Adrenal gland (tissue), 12 donors: ENCODE measurements around the gene MAPK10. TPM values are rescaled to one million over a fixed set of nuclear protein-coding genes. Genes with fewer than 3 reads are reported as not detected.

Experiments
- DNase-seq, 7 donors: peaks; one replicate each; pipeline ENCODE4 v3.0.0-alpha.2; 2019 to 2020
- H3K27ac ChIP-seq, 5 donors: fragments of 200-600 bp; sonication (generic) in 4 of 5; 1 replicate in 3 of 5; 2 replicates in 2 of 5; pipeline versions ENCODE4 v1.5.1 to v1.8.0; 2016 to 2020; ENCODE audit warnings: mild to moderate bottlenecking in 1 of 5
- H3K27me3 ChIP-seq: fragments of 200-600 bp; 2 replicates; pipeline ENCODE4 v1.8.0; 2021
- H3K36me3 ChIP-seq, 2 donors: fragments of 200-600 bp; replicated peaks in 1 of 2; 1 replicate in 1 of 2; 2 replicates in 1 of 2; pipeline versions ENCODE4 v1.5.1 to v1.8.0; 2018 to 2022
- H3K4me1 ChIP-seq, 2 donors: fragments of 200-600 bp; replicated peaks in 1 of 2; 1 replicate in 1 of 2; 2 replicates in 1 of 2; pipeline versions ENCODE4 v1.5.1 to v1.8.0; 2018 to 2021
- H3K4me3 ChIP-seq, 4 donors: fragments of 200-600 bp; sonication (generic) in 3 of 4; one replicate each; pipeline ENCODE4 v1.5.1; 2016 to 2018
- H3K9me3 ChIP-seq, 3 donors: fragments of 200-600 bp; sonication (generic) in 1 of 3; replicated peaks in 1 of 3; 1 replicate in 2 of 3; 2 replicates in 1 of 3; pipeline versions ENCODE4 v1.5.1 to v1.8.0; 2016 to 2021
- CTCF ChIP-seq, 6 experiments: fragments of 450-650 bp in 4 of 6; fragments of 200-600 bp in 2 of 6; sonication (generic) in 1 of 6; IDR thresholded peaks; 1 replicate in 5 of 6; 2 replicates in 1 of 6; pipeline versions ENCODE4 v1.5.1 to v1.8.0; 2016 to 2021; ENCODE audit warnings: antibody characterized with exemption in 6 of 6, mild to moderate bottlenecking in 2 of 6, moderate library complexity in 1 of 6
- POLR2A ChIP-seq, 2 donors: fragments of 450-650 bp; IDR thresholded peaks; one replicate each; pipeline ENCODE4 v1.6.1; 2017; ENCODE audit warnings: antibody characterized with exemption in 2 of 2, mild to moderate bottlenecking in 2 of 2, moderate library complexity in 1 of 2
- WGBS, 4 donors: extraction: QIAGEN DNeasy Blood & Tissue Kit in 2 of 4; methylation state at CpG; one replicate each; pipeline versions ENCODE4 v1.1.5 to v1.1.7; 2013 to 2017; 5-methylcytosine and 5-hydroxymethylcytosine counted together
- intact Hi-C, 2 donors: fragments of 100-400 bp; cut with DNase I; formaldehyde crosslinking; loops; one replicate each; pipeline versions ENCODE4 v1.14.1 to v1.15.0; 2022 to 2023
- polyA plus RNA-seq, 3 donors: library from polyadenylated mRNA; stranded (reverse); fragments of 200-250 nt in 2 of 3; fragments of 350-450 nt in 1 of 3; fragmentation: Illumina TruSeq in 1 of 3; extraction: RNeasy Lipid Tissue Mini Kit (QIAGEN cat#74804) in 1 of 3; gene quantifications; one replicate each; pipeline ENCODE4 v1.2.3, GENCODE V29; 2013 to 2014
- total RNA-seq, 9 donors: library from RNA; depleted of rRNA in 4 of 9; stranded (reverse); fragments of >200 nt in 4 of 9; fragments of 120-200 nt in 1 of 9; fragmentation: NEBNext Ultra II Directional in 1 of 9; extraction: Animal tissue kit (Norgen Biotek cat#: 25700) in 1 of 9; gene quantifications; one replicate each; pipeline versions ENCODE4 v1.1.0 to v1.2.4, GENCODE V29; 2013 to 2023
- donor health status: healthy with polysubstance abuse.
- donor health status: Bipolar disorder and iron deficiency.
- donor health status: DM: yes; HTN: yes; CAD: no.
- donor health status: DM: no; HTN: no; CAD: no.
- donor health status: DM: no; HTN: no; CAD: no.
- donor health status: DM: yes; HTN: yes; CAD: no.

MAPK10 gene
- total and polyA plus RNA-seq, 12 donors = 11.6 to 160 (median 42.1) TPM

- Histone ChIP-seq H3K27me3 (no peaks in the 10 kb centered on the region), H3K27ac (no peak overlapping the region), H3K4me3 (no peak overlapping the region), H3K9me3 (no peaks in the 10 kb centered on the region), H3K36me3 (peaks cover 0 to 3% of the 10 kb centered on the region in 2 donors), H3K4me1 (peaks cover 3 to 6% of the 10 kb centered on the region in 2 donors)
- WGBS, 4 donors = 83 to 95% (median 88%) methylated on average over 2 of the region's 2 CpGs
- no peak for DNase-seq
- TF ChIP-seq POLR2A (IDR thresholded peaks at IDR 0.05) = no peak
- no peak for TF ChIP-seq CTCF (IDR thresholded peaks at IDR 0.05)
- intact Hi-C loops = no loop called here
Observed at GRCh38 chr4:86354390-86354789, 5.5 kb downstream of the MAPK10 start.

GRCh38 chr4:86346320-86346719, 13.5 kb downstream of the MAPK10 start:
- no peaks in the 10 kb centered on the region for H3K27me3 ChIP-seq
- no peaks in the 10 kb centered on the region for H3K4me1 ChIP-seq
- 91 to 97% (median 95%) methylated on average over 3 of the region's 3 CpGs for WGBS, 4 donors
- intact Hi-C loops = no loop called here
- H3K4me3 ChIP-seq = no peak overlapping the region
- no peaks in the 10 kb centered on the region for H3K9me3 ChIP-seq
- no peak overlapping the region for H3K27ac ChIP-seq
- H3K36me3 ChIP-seq = peaks cover 0 to 3% of the 10 kb centered on the region in 2 donors
- DNase-seq = no peak
- no peak for TF ChIP-seq CTCF (IDR thresholded peaks at IDR 0.05)
- no peak for TF ChIP-seq POLR2A (IDR thresholded peaks at IDR 0.05)

- 86 to 96% (median 91%) methylated on average over 3 of the region's 3 CpGs for WGBS, 4 donors
- intact Hi-C loops = no loop called here
- no peak overlapping the region for H3K27ac ChIP-seq
- H3K27me3 ChIP-seq = no peaks in the 10 kb centered on the region
- TF ChIP-seq POLR2A (IDR thresholded peaks at IDR 0.05) (no peak), CTCF (IDR thresholded peaks at IDR 0.05) (no peak)
- no peaks in the 10 kb centered on the region for H3K36me3 ChIP-seq
- H3K4me1 ChIP-seq = peaks cover 0 to 4% of the 10 kb centered on the region in 2 donors
- no peak for DNase-seq
- H3K9me3 ChIP-seq = no peaks in the 10 kb centered on the region
- H3K4me3 ChIP-seq = no peak overlapping the region
Observed at GRCh38 chr4:86344127-86344526, 15.7 kb downstream of the MAPK10 start.

- Histone ChIP-seq H3K27ac (peak overlapping the region in 4 of 5 donors; percentile 4 to 65 (median 32)), H3K4me3 (no peak overlapping the region), H3K9me3 (no peaks in the 10 kb centered on the region), H3K27me3 (no peaks in the 10 kb centered on the region), H3K4me1 (peaks cover 0 to 16% of the 10 kb centered on the region in 2 donors), H3K36me3 (no peaks in the 10 kb centered on the region)
- intact Hi-C loops = no loop called here
- 34 to 44% (median 40%) methylated on average over 2 of the region's 2 CpGs for WGBS, 4 donors
- peak in 6 of 7 donors; percentile 44 to 73 (median 56) for DNase-seq
- TF ChIP-seq POLR2A (IDR thresholded peaks at IDR 0.05) (no peak), CTCF (IDR thresholded peaks at IDR 0.05) (no peak)
Observed at GRCh38 chr4:86338989-86339388, 20.9 kb downstream of the MAPK10 start.
